A673 (cell line): Measurements from ENCODE around the gene LYSMD1. TPM values are rescaled to one million over a fixed set of nuclear protein-coding genes. Genes with fewer than 3 reads are reported as not detected.
"Not testable (repeated sequence)": the region's sequence is repeated elsewhere in the genome, so short reads cannot be mapped to it uniquely, and the experiment has no call there.

Experiments used
- BruUV-seq: library from RNA; stranded (reverse); fragments of 400-500 nt; replicated peaks from 2 replicates; lab custom pipeline; 2021; lab: Mats Ljungman, UMichigan
- CTCF ChIA-PET: fragments of 300-600 bp; sonication (Branson Sonifier 250); formaldehyde crosslinking; loops from one replicate; lab custom pipeline; 2022; ENCODE audit warnings: antibody characterized with exemption; lab: Charles Lee
- POLR2A ChIA-PET: fragments of 300-600 bp; sonication (Branson Sonifier 250); formaldehyde crosslinking; loops from one replicate; lab custom pipeline; 2022; ENCODE audit warnings: antibody characterized with exemption; ENCODE audit not compliant: low non-redundant PET; lab: Charles Lee
- DNase-seq: peaks from one replicate; pipeline ENCODE4 v3.0.0-alpha.2; 2015; ENCODE audit warnings: low spot score
- H3K27ac ChIP-seq: fragments of 200-600 bp; sonication (generic); 2 replicates; pipeline ENCODE4 v1.5.1; 2016; ENCODE audit warnings: mixed run types, low read depth, mild to moderate bottlenecking, mixed read lengths, antibody characterized with exemption, low read length; ENCODE audit not compliant: poor library complexity, severe bottlenecking
- H3K27me3 ChIP-seq: fragments of 200-600 bp; sonication (generic); replicated peaks from 2 replicates; pipeline ENCODE4 v1.6.1; 2017; ENCODE audit warnings: mixed run types, low read depth, mild to moderate bottlenecking, mixed read lengths, antibody characterized with exemption, low read length; ENCODE audit not compliant: insufficient read depth, poor library complexity
- H3K36me3 ChIP-seq: fragments of 200-600 bp; sonication (generic); 2 replicates; pipeline ENCODE4 v1.6.1; 2016; ENCODE audit warnings: mixed run types, mild to moderate bottlenecking, mixed read lengths, antibody characterized with exemption, low read length; ENCODE audit not compliant: insufficient read depth, poor library complexity, severe bottlenecking
- H3K4me1 ChIP-seq: fragments of 200-600 bp; sonication (generic); 2 replicates; pipeline ENCODE4 v1.6.1; 2017; ENCODE audit warnings: mixed run types, mild to moderate bottlenecking, mixed read lengths, antibody characterized with exemption, low read length; ENCODE audit not compliant: insufficient read depth, poor library complexity, severe bottlenecking
- H3K4me3 ChIP-seq: fragments of 200-600 bp; sonication (generic); 2 replicates; pipeline ENCODE4 v1.5.1; 2016; ENCODE audit warnings: low read depth, mixed run types, mild to moderate bottlenecking, mixed read lengths, low read length; ENCODE audit not compliant: poor library complexity, severe bottlenecking
- H3K9me3 ChIP-seq: fragments of 200-600 bp; sonication (generic); 2 replicates; pipeline ENCODE4 v1.6.1; 2016; ENCODE audit warnings: mixed run types, low read depth, mild to moderate bottlenecking, mixed read lengths, antibody characterized with exemption, low read length; ENCODE audit not compliant: poor library complexity, severe bottlenecking
- EZH2 ChIP-seq: fragments of 200-600 bp; sonication (generic); IDR thresholded peaks from 2 replicates; pipeline ENCODE4 v1.6.1; 2017; ENCODE audit warnings: borderline replicate concordance, low read depth, mild to moderate bottlenecking, mixed read lengths, antibody characterized with exemption, low read length; ENCODE audit not compliant: poor library complexity, severe bottlenecking
- intact Hi-C: fragments of 100-400 bp; cut with micrococcal nuclease; formaldehyde crosslinking; loops from one replicate; pipeline ENCODE4 v1.10.0; 2022; ENCODE audit not compliant: unreplicated experiment
- total RNA-seq: library from RNA; stranded (reverse); gene quantifications from 2 replicates; pipeline ENCODE4 v1.2.3, GENCODE V29; 2021
- TF ChIP-seq, protein P1 (sequence below): fragments of 300-800, 200-600 bp; sonication (generic); conservative IDR thresholded peaks from 2 replicates; pipeline ENCODE4 v1.5.1; 2017; ENCODE audit warnings: low read depth, mild to moderate bottlenecking, antibody characterized with exemption, low read length, moderate library complexity, mixed read lengths

LYSMD1 gene
- total RNA-seq, 1 experiment from 2014 or later = 8.1 TPM

DNA sequence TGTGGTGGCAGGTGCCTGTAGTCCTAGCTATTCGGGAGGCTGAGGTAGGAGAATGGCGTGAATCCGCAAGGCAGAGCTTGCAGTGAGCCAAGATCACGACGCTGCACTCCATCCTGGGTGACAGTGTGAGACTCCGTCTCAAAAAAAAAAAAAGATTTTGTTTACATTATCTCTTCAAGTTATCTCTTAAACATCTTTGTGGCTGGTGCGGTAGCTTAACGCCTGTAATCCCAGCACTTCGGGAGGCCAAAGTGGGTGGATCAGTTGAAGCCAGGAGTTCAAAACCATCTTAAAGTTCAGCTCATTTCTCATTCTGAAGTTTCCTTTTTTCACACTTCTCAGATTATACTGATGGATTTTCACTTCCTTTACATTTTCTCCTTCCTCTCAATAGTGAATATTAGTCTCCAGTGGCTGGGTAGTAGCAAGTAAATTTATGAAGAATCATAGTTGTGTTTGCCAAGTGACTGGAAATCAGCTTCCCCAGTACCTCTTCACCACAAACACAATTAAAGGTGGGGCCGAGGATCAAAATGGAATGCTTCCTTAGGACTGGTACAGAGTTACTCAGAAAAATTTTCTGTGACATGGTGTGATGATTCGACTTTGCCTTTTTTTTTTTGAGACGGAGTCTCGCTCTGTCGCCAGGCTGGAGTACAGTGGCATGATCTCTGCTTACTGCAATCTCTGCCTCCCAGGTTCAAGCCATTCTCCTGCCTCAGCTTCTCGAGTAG is 46.4 kb upstream of the LYSMD1 start:
- BruUV-seq = no TSS peak
- H3K9me3 ChIP-seq = no peaks in the 10 kb centered on the region
- no peaks in the 10 kb centered on the region for H3K27me3 ChIP-seq
- H3K4me1 ChIP-seq = no peaks in the 10 kb centered on the region
- H3K27ac ChIP-seq = no peak overlapping the region
- no peak for DNase-seq
- intact Hi-C loops = no loop called here
- TF ChIP-seq, protein P1, sequence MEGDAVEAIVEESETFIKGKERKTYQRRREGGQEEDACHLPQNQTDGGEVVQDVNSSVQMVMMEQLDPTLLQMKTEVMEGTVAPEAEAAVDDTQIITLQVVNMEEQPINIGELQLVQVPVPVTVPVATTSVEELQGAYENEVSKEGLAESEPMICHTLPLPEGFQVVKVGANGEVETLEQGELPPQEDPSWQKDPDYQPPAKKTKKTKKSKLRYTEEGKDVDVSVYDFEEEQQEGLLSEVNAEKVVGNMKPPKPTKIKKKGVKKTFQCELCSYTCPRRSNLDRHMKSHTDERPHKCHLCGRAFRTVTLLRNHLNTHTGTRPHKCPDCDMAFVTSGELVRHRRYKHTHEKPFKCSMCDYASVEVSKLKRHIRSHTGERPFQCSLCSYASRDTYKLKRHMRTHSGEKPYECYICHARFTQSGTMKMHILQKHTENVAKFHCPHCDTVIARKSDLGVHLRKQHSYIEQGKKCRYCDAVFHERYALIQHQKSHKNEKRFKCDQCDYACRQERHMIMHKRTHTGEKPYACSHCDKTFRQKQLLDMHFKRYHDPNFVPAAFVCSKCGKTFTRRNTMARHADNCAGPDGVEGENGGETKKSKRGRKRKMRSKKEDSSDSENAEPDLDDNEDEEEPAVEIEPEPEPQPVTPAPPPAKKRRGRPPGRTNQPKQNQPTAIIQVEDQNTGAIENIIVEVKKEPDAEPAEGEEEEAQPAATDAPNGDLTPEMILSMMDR = no peak
- TF ChIP-seq EZH2 = no peak
- no peak overlapping the region for H3K4me3 ChIP-seq
- CTCF ChIA-PET = interaction anchor here (0.6 kb wide), 1 partner anchor 205 kb away, joined by 4 read pairs; no protein-coding TSS in a partner anchor
- peaks cover 19% of the 10 kb centered on the region for H3K36me3 ChIP-seq
- POLR2A ChIA-PET = interaction anchor here (0.6 kb wide), 1 partner anchor 111 kb away, joined by 3 read pairs; no protein-coding TSS in a partner anchor

DNA sequence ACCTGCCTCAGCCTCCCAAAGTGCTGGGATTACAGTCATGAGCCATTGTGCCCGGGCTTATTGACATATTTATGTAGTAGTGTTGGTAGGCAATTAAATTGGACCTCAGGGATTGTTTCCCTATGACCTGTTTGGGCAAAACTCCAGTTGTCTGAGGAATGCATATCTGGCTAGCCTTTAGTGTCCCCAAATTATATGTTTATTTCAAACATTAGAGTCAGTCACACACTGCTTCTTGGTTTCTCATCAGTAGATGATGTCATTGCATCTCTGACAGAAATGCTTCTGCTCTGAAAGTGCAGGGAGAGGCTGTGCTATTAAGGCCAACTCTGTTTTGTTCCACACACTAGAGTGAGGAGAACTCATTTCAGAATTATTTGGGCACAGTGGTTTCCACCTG is 45.1 kb upstream of the LYSMD1 start:
- DNase-seq = no peak
- ChIA-PET CTCF (no interaction called here), POLR2A (no interaction called here)
- intact Hi-C loops = no loop called here
- no TSS peak for BruUV-seq
- Histone ChIP-seq H3K4me3 (no peak overlapping the region), H3K9me3 (no peaks in the 10 kb centered on the region), H3K27ac (no peak overlapping the region), H3K4me1 (no peaks in the 10 kb centered on the region), H3K27me3 (no peaks in the 10 kb centered on the region), H3K36me3 (peaks cover 31% of the 10 kb centered on the region)
- no peak for TF ChIP-seq EZH2
- TF ChIP-seq, protein P1 = no peak

DNA sequence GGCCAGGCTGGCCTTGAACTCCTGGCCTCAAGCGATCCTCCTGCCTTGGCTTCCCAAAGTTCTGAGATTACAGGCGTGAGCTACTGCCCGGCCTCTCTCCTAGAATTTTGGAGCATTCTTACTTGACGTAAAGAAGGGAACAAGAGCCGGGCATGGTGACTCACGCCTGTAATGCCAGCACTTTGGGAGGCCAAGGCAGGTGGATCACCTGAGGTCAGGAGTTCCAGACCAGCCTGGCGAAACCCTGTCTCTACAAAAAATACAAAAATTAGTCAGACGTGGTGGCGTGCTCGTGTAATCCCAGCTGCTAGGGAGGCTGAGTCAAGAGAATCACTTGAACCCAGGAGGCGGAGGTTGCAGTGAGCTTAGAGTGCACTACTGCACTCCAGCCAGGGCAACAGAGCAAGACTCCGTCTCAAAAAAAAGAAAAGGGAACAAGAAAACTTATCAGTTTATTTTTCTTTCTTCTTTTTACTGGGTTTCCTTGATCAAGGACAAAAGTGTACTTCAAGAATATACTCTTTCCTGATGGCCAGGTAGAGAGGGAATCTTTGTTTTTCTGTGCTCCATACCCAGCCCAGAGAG is 39.8 kb upstream of the LYSMD1 start:
- H3K27me3 ChIP-seq, H3K27ac ChIP-seq, H3K9me3 ChIP-seq, intact Hi-C loops, H3K4me3 ChIP-seq, H3K4me1 ChIP-seq, CTCF ChIA-PET, DNase-seq, BruUV-seq, POLR2A ChIA-PET: not testable (repeated sequence)
- H3K36me3 ChIP-seq = peaks cover 49% of the 10 kb centered on the region
